SK-N-SH (cell line): ENCODE results near the gene SPRY2. TPM values are rescaled to one million over a fixed set of nuclear protein-coding genes. Genes with fewer than 3 reads are reported as not detected.

ENCODE experiments used
- CTCF ChIA-PET: fragments of 300-600, 350-600 bp; formaldehyde crosslinking; extraction: SDS; loops from one replicate; lab custom pipeline; 2021; lab: Yijun Ruan, JAX
- POLR2A ChIA-PET: fragments of 350-600 bp; sonication (Branson Sonifier 250); formaldehyde crosslinking; extraction: SDS; loops from one replicate; lab custom pipeline; 2020; ENCODE audit warnings: antibody characterized with exemption, inconsistent platforms; lab: Yijun Ruan, JAX
- DNase-seq: peaks from one replicate; pipeline ENCODE4 v3.0.0; 2012
- H2AFZ ChIP-seq: fragments of 200-600 bp; sonication (generic); 2 replicates; pipeline ENCODE4 v1.8.1; 2016; ENCODE audit warnings: antibody characterized with exemption, mild to moderate bottlenecking, low read depth
- H3F3A ChIP-seq: fragments of 200-600 bp; sonication (generic); replicated peaks from 2 replicates; pipeline ENCODE3; 2016; ENCODE audit warnings: antibody characterized with exemption, mild to moderate bottlenecking; ENCODE audit not compliant: insufficient read depth
- H3K27ac ChIP-seq, 2 experiments: fragments of 200-500 bp in 1 of 2; fragments of 200-600 bp in 1 of 2; sonication (Bioruptor generic) in 1 of 2; sonication (generic), shearing (Covaris generic) in 1 of 2; 2 replicates each; pipeline versions ENCODE4 v1.5.1 to v1.6.1; 2014 to 2016; ENCODE audit warnings: low read depth in 2 of 2, inconsistent platforms in 1 of 2, low read length in 1 of 2, mild to moderate bottlenecking in 1 of 2, mixed read lengths in 1 of 2
- H3K27me3 ChIP-seq: fragments of 200-600 bp; sonication (generic), shearing (Covaris generic); 2 replicates; pipeline ENCODE4 v1.6.1; 2016; ENCODE audit warnings: mixed run types; ENCODE audit not compliant: insufficient read depth
- H3K36me3 ChIP-seq, 2 experiments: fragments of 200-500 bp in 1 of 2; fragments of 200-600 bp in 1 of 2; sonication (Bioruptor generic) in 1 of 2; sonication (generic) in 1 of 2; replicated peaks in 1 of 2; 2 replicates each; pipeline versions ENCODE3 to v1.5.1; 2014 to 2016; ENCODE audit warnings: low read length in 1 of 2, mild to moderate bottlenecking in 1 of 2; ENCODE audit not compliant: insufficient read depth in 2 of 2, control insufficient read depth in 1 of 2
- H3K4me1 ChIP-seq, 2 experiments: fragments of 200-500 bp in 1 of 2; fragments of 200-600 bp in 1 of 2; sonication (Bioruptor generic) in 1 of 2; sonication (generic), shearing (Covaris generic) in 1 of 2; 2 replicates each; pipeline versions ENCODE4 v1.5.1 to v1.6.1; 2014 to 2016; ENCODE audit warnings: low read depth in 1 of 2, low read length in 1 of 2, mixed run types in 1 of 2; ENCODE audit not compliant: insufficient read depth in 2 of 2, control insufficient read depth in 1 of 2
- H3K4me2 ChIP-seq: fragments of 200-600 bp; sonication (generic), shearing (Covaris generic); 2 replicates; pipeline ENCODE4 v1.6.1; 2017; ENCODE audit warnings: mixed run types
- H3K4me3 ChIP-seq, 2 experiments: fragments of 200-500 bp in 1 of 2; fragments of 200-600 bp in 1 of 2; sonication (Bioruptor generic) in 1 of 2; sonication (generic), shearing (Covaris generic) in 1 of 2; 2 replicates each; pipeline versions ENCODE4 v1.5.1 to v1.8.1; 2014 to 2016; ENCODE audit warnings: low read depth in 2 of 2, inconsistent platforms in 1 of 2, low read length in 1 of 2, mild to moderate bottlenecking in 1 of 2, mixed read lengths in 1 of 2, moderate library complexity in 1 of 2
- H3K79me2 ChIP-seq: fragments of 200-600 bp; sonication (generic); 2 replicates; pipeline ENCODE4 v1.8.1; 2017; ENCODE audit warnings: mild to moderate bottlenecking; ENCODE audit not compliant: insufficient read depth
- H3K9ac ChIP-seq: fragments of 200-600 bp; sonication (generic); 2 replicates; pipeline ENCODE4 v1.6.1; 2017; ENCODE audit warnings: mixed run types
- H3K9me2 ChIP-seq: fragments of 200-600 bp; sonication (generic); 2 replicates; pipeline ENCODE4 v1.6.1; 2017; ENCODE audit warnings: mixed run types
- H3K9me3 ChIP-seq: fragments of 200-600 bp; sonication (generic); 2 replicates; pipeline ENCODE4 v1.6.1; 2017; ENCODE audit warnings: mixed run types, mild to moderate bottlenecking, moderate library complexity
- H4K20me1 ChIP-seq: fragments of 200-600 bp; sonication (generic); 2 replicates; pipeline ENCODE4 v1.6.1; 2017; ENCODE audit warnings: mild to moderate bottlenecking, mixed run types; ENCODE audit not compliant: insufficient read depth
- ELF1 ChIP-seq: IDR thresholded peaks from 2 replicates; pipeline ENCODE4 v1.4.0; 2012
- FOSL2 ChIP-seq: IDR thresholded peaks from 2 replicates; pipeline ENCODE4 v1.4.0; 2012; ENCODE audit warnings: low read depth, mild to moderate bottlenecking, moderate library complexity, borderline replicate concordance
- FOXM1 ChIP-seq: IDR thresholded peaks from 2 replicates; pipeline ENCODE4 v1.4.0; 2012; ENCODE audit warnings: low read depth, mild to moderate bottlenecking
- GABPA ChIP-seq: IDR thresholded peaks from 2 replicates; pipeline ENCODE4 v1.4.0; 2012; ENCODE audit warnings: low read depth, mild to moderate bottlenecking
- IRF3 ChIP-seq: fragments of 150-350 bp; IDR thresholded peaks from 2 replicates; pipeline ENCODE4 v1.6.1; 2016; ENCODE audit warnings: mild to moderate bottlenecking, low read depth, low read length
- MEF2A ChIP-seq: IDR thresholded peaks from 2 replicates; pipeline ENCODE4 v1.4.0; 2012; ENCODE audit warnings: low read depth, borderline replicate concordance
- POLR2AphosphoS5 ChIP-seq: IDR thresholded peaks from 2 replicates; pipeline ENCODE4 v1.6.1; 2012; ENCODE audit warnings: low read depth, low read length
- REST ChIP-seq: IDR thresholded peaks from 2 replicates; pipeline ENCODE4 v1.6.1; 2012; ENCODE audit warnings: mild to moderate bottlenecking, low read depth, low read length, moderate library complexity
- RFX5 ChIP-seq: IDR thresholded peaks from 2 replicates; pipeline ENCODE4 v1.6.1; 2012; ENCODE audit warnings: mild to moderate bottlenecking, improper control_type of control experiment, low read length
- RXRA ChIP-seq: IDR thresholded peaks from 2 replicates; pipeline ENCODE4 v1.4.0; 2012; ENCODE audit warnings: low read depth, mild to moderate bottlenecking, borderline replicate concordance
- SIN3A ChIP-seq: IDR thresholded peaks from 2 replicates; pipeline ENCODE4 v1.6.1; 2012; ENCODE audit warnings: low read depth, mild to moderate bottlenecking, low read length, moderate library complexity, borderline replicate concordance
- SMC3 ChIP-seq: IDR thresholded peaks from 2 replicates; pipeline ENCODE4 v1.6.1; 2012; ENCODE audit warnings: low read depth, low read length, improper control_type of control experiment
- TAF1 ChIP-seq: IDR thresholded peaks from 2 replicates; pipeline ENCODE4 v1.6.1; 2012; ENCODE audit warnings: low read depth, mild to moderate bottlenecking, low read length, moderate library complexity, borderline replicate concordance
- TCF12 ChIP-seq: IDR thresholded peaks from 2 replicates; pipeline ENCODE4 v1.4.0; 2012
- TEAD4 ChIP-seq: IDR thresholded peaks from 2 replicates; pipeline ENCODE4 v1.4.0; 2012; ENCODE audit warnings: mild to moderate bottlenecking, borderline replicate concordance; ENCODE audit not compliant: insufficient read depth
- YY1 ChIP-seq: IDR thresholded peaks from 2 replicates; pipeline ENCODE4 v1.4.0; 2012; ENCODE audit warnings: low read depth, mild to moderate bottlenecking
- WGBS: methylation state at CpG from one replicate; pipeline ENCODE4 v1.1.6; 2017; ENCODE audit warnings: low lambda C conversion rate; 5-methylcytosine and 5-hydroxymethylcytosine counted together
- polyA plus RNA-seq, 3 experiments: library from polyadenylated mRNA; depleted of rRNA; stranded (reverse); fragments of >200 nt; gene quantifications; 2 replicates each; pipeline ENCODE4 v1.2.3, GENCODE V29; 2012
- TF ChIP-seq, protein P1 (sequence below): IDR thresholded peaks from 2 replicates; pipeline ENCODE4 v1.4.0; 2012; ENCODE audit warnings: low read depth, borderline replicate concordance
- TF ChIP-seq, protein P2 (sequence below): IDR thresholded peaks from 2 replicates; pipeline ENCODE4 v1.4.0; 2012; ENCODE audit warnings: low read depth, borderline replicate concordance

Gene SPRY2
- polyA plus RNA-seq, 1 of the 3 experiments (the other 2 are of a cell fraction), result 122 TPM

GRCh38 chr13:80314711-80315653, 25.9 kb downstream of the SPRY2 start:
- POLR2A ChIA-PET, result no interaction called here

GRCh38 chr13:80313668-80314256, 27.2 kb downstream of the SPRY2 start:
- no peak for DNase-seq
- Histone ChIP-seq H3K9me2 (no peaks in the 10 kb centered on the region), H3K9ac (no peak overlapping the region), H3K4me3 (no peak overlapping the region), H3K4me1 (peaks cover 0 to 11% of the 10 kb centered on the region in 2 experiments; a peak in 1 of 4 replicates), H3K27ac (no peak overlapping the region), H4K20me1 (no peaks in the 10 kb centered on the region), H3K36me3 (no peaks in the 10 kb centered on the region), H3K4me2 (no peak overlapping the region), H2AFZ (no peak overlapping the region), H3F3A (no peaks in the 10 kb centered on the region), H3K27me3 (no peaks in the 10 kb centered on the region), H3K79me2 (no peaks in the 10 kb centered on the region), H3K9me3 (no peaks in the 10 kb centered on the region)
- ChIA-PET POLR2A (no interaction called here), CTCF (no interaction called here)
- 94% methylated on average over 1 of the region's 1 CpG for WGBS
- TF ChIP-seq RXRA, result no peak
- no peak for TF ChIP-seq FOXM1
- TF ChIP-seq SIN3A, result no peak
- TF ChIP-seq, protein P1, sequence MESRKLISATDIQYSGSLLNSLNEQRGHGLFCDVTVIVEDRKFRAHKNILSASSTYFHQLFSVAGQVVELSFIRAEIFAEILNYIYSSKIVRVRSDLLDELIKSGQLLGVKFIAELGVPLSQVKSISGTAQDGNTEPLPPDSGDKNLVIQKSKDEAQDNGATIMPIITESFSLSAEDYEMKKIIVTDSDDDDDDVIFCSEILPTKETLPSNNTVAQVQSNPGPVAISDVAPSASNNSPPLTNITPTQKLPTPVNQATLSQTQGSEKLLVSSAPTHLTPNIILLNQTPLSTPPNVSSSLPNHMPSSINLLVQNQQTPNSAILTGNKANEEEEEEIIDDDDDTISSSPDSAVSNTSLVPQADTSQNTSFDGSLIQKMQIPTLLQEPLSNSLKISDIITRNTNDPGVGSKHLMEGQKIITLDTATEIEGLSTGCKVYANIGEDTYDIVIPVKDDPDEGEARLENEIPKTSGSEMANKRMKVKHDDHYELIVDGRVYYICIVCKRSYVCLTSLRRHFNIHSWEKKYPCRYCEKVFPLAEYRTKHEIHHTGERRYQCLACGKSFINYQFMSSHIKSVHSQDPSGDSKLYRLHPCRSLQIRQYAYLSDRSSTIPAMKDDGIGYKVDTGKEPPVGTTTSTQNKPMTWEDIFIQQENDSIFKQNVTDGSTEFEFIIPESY, result no peak
- TF ChIP-seq REST, result no peak
- no peak for TF ChIP-seq RFX5
- TF ChIP-seq TAF1, result no peak
- TF ChIP-seq TCF12, result no peak
- no peak for TF ChIP-seq POLR2AphosphoS5
- no peak for TF ChIP-seq ELF1
- no peak for TF ChIP-seq YY1
- TF ChIP-seq MEF2A, result no peak
- TF ChIP-seq IRF3, result no peak
- TF ChIP-seq FOSL2, result no peak
- TF ChIP-seq, protein P2, sequence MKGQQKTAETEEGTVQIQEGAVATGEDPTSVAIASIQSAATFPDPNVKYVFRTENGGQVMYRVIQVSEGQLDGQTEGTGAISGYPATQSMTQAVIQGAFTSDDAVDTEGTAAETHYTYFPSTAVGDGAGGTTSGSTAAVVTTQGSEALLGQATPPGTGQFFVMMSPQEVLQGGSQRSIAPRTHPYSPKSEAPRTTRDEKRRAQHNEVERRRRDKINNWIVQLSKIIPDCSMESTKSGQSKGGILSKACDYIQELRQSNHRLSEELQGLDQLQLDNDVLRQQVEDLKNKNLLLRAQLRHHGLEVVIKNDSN, result no peak
- TF ChIP-seq SMC3, result no peak
- TF ChIP-seq TEAD4, result no peak
- TF ChIP-seq, all 33 proteins: peak for 0

More at GRCh38 chr13:80314711-80315653, 25.9 kb downstream of the SPRY2 start:
- Histone ChIP-seq H3F3A (no peaks in the 10 kb centered on the region), H3K36me3 (no peaks in the 10 kb centered on the region), H3K27me3 (no peaks in the 10 kb centered on the region), H3K27ac (no peak overlapping the region), H2AFZ (no peak overlapping the region), H3K4me2 (no peak overlapping the region), H3K9ac (no peak overlapping the region), H3K9me2 (no peaks in the 10 kb centered on the region), H3K4me3 (no peak overlapping the region), H3K9me3 (no peaks in the 10 kb centered on the region), H3K4me1 (peaks cover 0 to 11% of the 10 kb centered on the region in 2 experiments; a peak in 1 of 4 replicates), H3K79me2 (no peaks in the 10 kb centered on the region), H4K20me1 (no peaks in the 10 kb centered on the region)
- no peak for DNase-seq
- CTCF ChIA-PET, result no interaction called here
- WGBS, result 80% methylated on average over 5 of the region's 5 CpGs
- TF ChIP-seq GABPA, result no peak
